ENCODE data around the gene ZNF772. TPM values are rescaled to one million over a fixed set of nuclear protein-coding genes. Genes with fewer than 3 reads are reported as not detected.
A peak's percentile ranks its signal among the peaks of the same experiment; 100 is the strongest.

ZNF772 gene
- total and polyA plus RNA-seq, 3 donors from 2014 or later, result 7.6 to 57.3 (median 39.8) TPM

- intact Hi-C loops (cut with DNase I; ENCODE audit: low total_unique reads), result no loop called here
- Histone ChIP-seq H3K27me3 (no peaks in the 10 kb centered on the region), H3K4me1 (no peaks in the 10 kb centered on the region), H3K9me3 (no peaks in the 10 kb centered on the region), H3K27ac (peak overlapping the region in 1 of 2 donors; percentile 51), H3K36me3 (ENCODE audit: low read depth, missing control alignments) (no peaks in the 10 kb centered on the region), H3K4me3 (peak overlapping the region; percentile 65 to 67)
- WGBS, 2 donors, result 15 to 23% methylated on average over 15 of the region's 15 CpGs
- TF ChIP-seq POLR2A (IDR thresholded peaks at IDR 0.05), result no peak
- TF ChIP-seq CTCF (IDR thresholded peaks at IDR 0.05), result no peak
- DNase-seq, result no peak
Measured at GRCh38 chr19:57434386-57435061, 42.8 kb downstream of the ZNF772 start.

- Histone ChIP-seq H3K4me1 (no peaks in the 10 kb centered on the region), H3K9me3 (no peaks in the 10 kb centered on the region), H3K36me3 (ENCODE audit: low read depth, missing control alignments) (no peaks in the 10 kb centered on the region), H3K27ac (no peak overlapping the region), H3K4me3 (no peak overlapping the region), H3K27me3 (no peaks in the 10 kb centered on the region)
- no peak for DNase-seq
- 83 to 99% methylated on average over 3 of the region's 3 CpGs for WGBS, 2 donors
- intact Hi-C loops (cut with DNase I; ENCODE audit: low total_unique reads), result no loop called here
- no peak for TF ChIP-seq POLR2A (IDR thresholded peaks at IDR 0.05)
- no peak for TF ChIP-seq CTCF (IDR thresholded peaks at IDR 0.05)
Measured at GRCh38 chr19:57421037-57421436, 56.3 kb downstream of the ZNF772 start.

GRCh38 chr19:57419439-57419838, 57.9 kb downstream of the ZNF772 start:
- H3K27me3 ChIP-seq, result no peaks in the 10 kb centered on the region
- no peaks in the 10 kb centered on the region for H3K9me3 ChIP-seq
- intact Hi-C loops (cut with DNase I; ENCODE audit: low total_unique reads), result no loop called here
- no peak overlapping the region for H3K4me3 ChIP-seq
- H3K27ac ChIP-seq, result no peak overlapping the region
- no peak for DNase-seq
- 97 to 98% methylated on average over 3 to 4 of the region's 4 CpGs for WGBS, 2 donors
- no peaks in the 10 kb centered on the region for H3K36me3 ChIP-seq (ENCODE audit: low read depth, missing control alignments)
- H3K4me1 ChIP-seq, result no peaks in the 10 kb centered on the region
- TF ChIP-seq CTCF (IDR thresholded peaks at IDR 0.05), result no peak
- no peak for TF ChIP-seq POLR2A (IDR thresholded peaks at IDR 0.05)

Small RNAs within 50 kb of the gene (small RNA-seq; reads per million reads assigned to genes)
- 0 reads per million in 2 donors for gene VN1R107P

Other genes with a start within 250 kb of the ZNF772 start
- gene AURKC, start 246.5 kb downstream of the ZNF772 start, total RNA-seq, result 10 to 100 TPM; 33.8 to 35.1 TPM
- gene AURKC, start 246.5 kb downstream of the ZNF772 start, polyA plus RNA-seq (ENCODE audit: insufficient read depth, low read depth, low replicate concordance), result 109 TPM
- 10 to 100 TPM; 19.6 to 23.0 TPM for gene ZNF805, start 236.9 kb downstream of the ZNF772 start, total RNA-seq
- 6.8 TPM for gene ZNF805, start 236.9 kb downstream of the ZNF772 start, polyA plus RNA-seq (ENCODE audit: insufficient read depth, low read depth, low replicate concordance)
- gene ZNF460, start 197.1 kb downstream of the ZNF772 start, total RNA-seq, result 10 to 100 TPM; 59.5 to 65.9 TPM
- 5.0 TPM for gene ZNF460, start 197.1 kb downstream of the ZNF772 start, polyA plus RNA-seq (ENCODE audit: insufficient read depth, low read depth, low replicate concordance)
- 10 to 100 TPM; 11.3 to 12.3 TPM for gene ZNF543, start 157.1 kb downstream of the ZNF772 start, total RNA-seq
- 4.7 TPM for gene ZNF543, start 157.1 kb downstream of the ZNF772 start, polyA plus RNA-seq (ENCODE audit: insufficient read depth, low read depth, low replicate concordance)
- 10 to 100 TPM; 10.8 to 11.4 TPM for gene ZNF304, start 126.3 kb downstream of the ZNF772 start, total RNA-seq
- gene ZNF304, start 126.3 kb downstream of the ZNF772 start, polyA plus RNA-seq (ENCODE audit: insufficient read depth, low read depth, low replicate concordance), result 9.5 TPM
- gene TRAPPC2B, start 114.0 kb downstream of the ZNF772 start, total RNA-seq, result 10 to 100 TPM; 30.2 to 31.2 TPM
- 24.0 TPM for gene TRAPPC2B, start 114.0 kb downstream of the ZNF772 start, polyA plus RNA-seq (ENCODE audit: insufficient read depth, low read depth, low replicate concordance)
- gene ZNF547, start 114.0 kb downstream of the ZNF772 start, total RNA-seq, result 10 to 100 TPM in 1 of 2 donors, 1 to 10 TPM in 1; 7.8 to 11.8 TPM
- 4.7 TPM for gene ZNF547, start 114.0 kb downstream of the ZNF772 start, polyA plus RNA-seq (ENCODE audit: insufficient read depth, low read depth, low replicate concordance)
- 10 to 100 TPM; 35.4 to 39.3 TPM for gene ZNF548, start 87.7 kb downstream of the ZNF772 start, total RNA-seq
- 14.6 TPM for gene ZNF548, start 87.7 kb downstream of the ZNF772 start, polyA plus RNA-seq (ENCODE audit: insufficient read depth, low read depth, low replicate concordance)
- gene ZNF17, start 66.4 kb downstream of the ZNF772 start, total RNA-seq, result 10 to 100 TPM; 19.8 to 25.5 TPM
- gene ZNF17, start 66.4 kb downstream of the ZNF772 start, polyA plus RNA-seq (ENCODE audit: insufficient read depth, low read depth, low replicate concordance), result 7.4 TPM
- 10 to 100 TPM; 11.2 to 14.1 TPM for gene ZNF749, start 42.2 kb downstream of the ZNF772 start, total RNA-seq
- 7.9 TPM for gene ZNF749, start 42.2 kb downstream of the ZNF772 start, polyA plus RNA-seq (ENCODE audit: insufficient read depth, low read depth, low replicate concordance)
- 1 to 10 TPM; 5.3 to 7.8 TPM for gene VN1R1, start 20.4 kb downstream of the ZNF772 start, total RNA-seq
- 0.44 TPM for gene VN1R1, start 20.4 kb downstream of the ZNF772 start, polyA plus RNA-seq (ENCODE audit: insufficient read depth, low read depth, low replicate concordance)
- gene ZNF419, start 10.2 kb upstream of the ZNF772 start, total RNA-seq, result 10 to 100 TPM; 15.1 to 23.6 TPM
- gene ZNF419, start 10.2 kb upstream of the ZNF772 start, polyA plus RNA-seq (ENCODE audit: insufficient read depth, low read depth, low replicate concordance), result 10.1 TPM
- 10 to 100 TPM; 31.2 to 33.3 TPM for gene ZNF773, start 22.4 kb upstream of the ZNF772 start, total RNA-seq
- gene ZNF773, start 22.4 kb upstream of the ZNF772 start, polyA plus RNA-seq (ENCODE audit: insufficient read depth, low read depth, low replicate concordance), result 7.3 TPM
- gene ZNF549, start 49.8 kb upstream of the ZNF772 start, total RNA-seq, result 10 to 100 TPM; 12.8 to 13.5 TPM
- 6.9 TPM for gene ZNF549, start 49.8 kb upstream of the ZNF772 start, polyA plus RNA-seq (ENCODE audit: insufficient read depth, low read depth, low replicate concordance)
- 10 to 100 TPM in 1 of 2 donors, 1 to 10 TPM in 1; 9.9 to 10.7 TPM for gene ZNF550, start 82.3 kb upstream of the ZNF772 start, total RNA-seq
- 5.7 TPM for gene ZNF550, start 82.3 kb upstream of the ZNF772 start, polyA plus RNA-seq (ENCODE audit: insufficient read depth, low read depth, low replicate concordance)
- gene ZNF416, start 101.3 kb upstream of the ZNF772 start, total RNA-seq, result 10 to 100 TPM in 1 of 2 donors, 1 to 10 TPM in 1; 8.7 to 10.9 TPM
- gene ZNF416, start 101.3 kb upstream of the ZNF772 start, polyA plus RNA-seq (ENCODE audit: insufficient read depth, low read depth, low replicate concordance), result 9.4 TPM
- gene ZIK1, start 106.6 kb upstream of the ZNF772 start, total RNA-seq, result 10 to 100 TPM; 15.1 to 21.7 TPM
- gene ZIK1, start 106.6 kb upstream of the ZNF772 start, polyA plus RNA-seq (ENCODE audit: insufficient read depth, low read depth, low replicate concordance), result 8.9 TPM
- 1 to 10 TPM; 4.6 to 9.8 TPM for gene ZNF530, start 122.3 kb upstream of the ZNF772 start, total RNA-seq
- 3.0 TPM for gene ZNF530, start 122.3 kb upstream of the ZNF772 start, polyA plus RNA-seq (ENCODE audit: insufficient read depth, low read depth, low replicate concordance)
- gene ZNF134, start 136.7 kb upstream of the ZNF772 start, total RNA-seq, result 10 to 100 TPM; 37.6 to 41.7 TPM
- 11.2 TPM for gene ZNF134, start 136.7 kb upstream of the ZNF772 start, polyA plus RNA-seq (ENCODE audit: insufficient read depth, low read depth, low replicate concordance)
- gene ZNF211, start 155.6 kb upstream of the ZNF772 start, total RNA-seq, result 10 to 100 TPM; 16.9 to 18.6 TPM
- 11.1 TPM for gene ZNF211, start 155.6 kb upstream of the ZNF772 start, polyA plus RNA-seq (ENCODE audit: insufficient read depth, low read depth, low replicate concordance)
- gene ZSCAN4, start 191.4 kb upstream of the ZNF772 start, total RNA-seq, result under 1 TPM; 0.12 to 0.24 TPM
- gene ZSCAN4, start 191.4 kb upstream of the ZNF772 start, polyA plus RNA-seq (ENCODE audit: insufficient read depth, low read depth, low replicate concordance), result 0.26 TPM
- 10 to 100 TPM; 22.9 to 30.8 TPM for gene ZNF551, start 204.4 kb upstream of the ZNF772 start, total RNA-seq
- gene ZNF551, start 204.4 kb upstream of the ZNF772 start, polyA plus RNA-seq (ENCODE audit: insufficient read depth, low read depth, low replicate concordance), result 9.7 TPM
- gene ZNF154, start 231.6 kb upstream of the ZNF772 start, total RNA-seq, result 1 to 10 TPM; 1.1 to 6.8 TPM
- gene ZNF154, start 231.6 kb upstream of the ZNF772 start, polyA plus RNA-seq (ENCODE audit: insufficient read depth, low read depth, low replicate concordance), result 3.3 TPM

Data from testis (tissue), 3 donors.